Chondrocyte (in vitro differentiated cells): ENCODE data around the gene MYO16. TPM values are rescaled to one million over a fixed set of nuclear protein-coding genes. Genes with fewer than 3 reads are reported as not detected.

Experiments used
- DNase-seq: peaks from one replicate; pipeline ENCODE4 v3.0.0; 2021; ENCODE audit warnings: mixed read lengths, low spot score
- H3K27ac Mint-ChIP-seq: one replicate; pipeline ENCODE4 v1.8.0; 2021; ENCODE audit warnings: mild to moderate bottlenecking, moderate library complexity, mixed read lengths; ENCODE audit not compliant: unreplicated experiment
- H3K27me3 Mint-ChIP-seq: 2 replicates; pipeline ENCODE4 v1.8.0; 2021; ENCODE audit warnings: low read depth, mixed read lengths
- H3K36me3 Mint-ChIP-seq: 2 replicates; pipeline ENCODE4 v1.8.0; 2021; ENCODE audit warnings: low read depth, mixed read lengths
- H3K4me1 Mint-ChIP-seq: 2 replicates; pipeline ENCODE4 v1.8.0; 2021; ENCODE audit warnings: low read depth, mild to moderate bottlenecking, mixed read lengths
- H3K4me3 Mint-ChIP-seq: one replicate; pipeline ENCODE4 v1.8.0; 2021; ENCODE audit warnings: mild to moderate bottlenecking, moderate library complexity, mixed read lengths; ENCODE audit not compliant: unreplicated experiment
- H3K9me3 Mint-ChIP-seq: 2 replicates; pipeline ENCODE4 v1.8.0; 2021; ENCODE audit warnings: low read depth, mixed read lengths
- CTCF ChIP-seq: fragments of 200-600 bp; sonication (generic); IDR thresholded peaks from 2 replicates; pipeline ENCODE4 v1.5.0; 2021; ENCODE audit warnings: antibody characterized with exemption, mild to moderate bottlenecking, moderate library complexity
- total RNA-seq: library from RNA; stranded (reverse); gene quantifications from 3 replicates; pipeline ENCODE4 v1.2.1, GENCODE V29; 2021

The MYO16 gene
- total RNA-seq, 1 donor from 2014 or later: 0.12 TPM

GRCh38 chr13:108921238-108921637, 291.8 kb downstream of the MYO16 start:
- peaks cover 43% of the 10 kb centered on the region for H3K4me1 Mint-ChIP-seq
- no peak overlapping the region for H3K4me3 Mint-ChIP-seq
- H3K9me3 Mint-ChIP-seq: no peaks in the 10 kb centered on the region
- no peak for DNase-seq
- TF ChIP-seq CTCF: no peak
- no peak overlapping the region for H3K27ac Mint-ChIP-seq
- no peaks in the 10 kb centered on the region for H3K36me3 Mint-ChIP-seq
- no peaks in the 10 kb centered on the region for H3K27me3 Mint-ChIP-seq

- TF ChIP-seq CTCF: no peak
- Mint-ChIP-seq H3K36me3 (no peaks in the 10 kb centered on the region), H3K27me3 (no peaks in the 10 kb centered on the region), H3K9me3 (no peaks in the 10 kb centered on the region), H3K27ac (no peak overlapping the region), H3K4me3 (no peak overlapping the region), H3K4me1 (peaks cover 34% of the 10 kb centered on the region)
- DNase-seq: no peak
These were observed 292.7 kb downstream of the MYO16 start for GRCh38 chr13:108922108-108922507.

GRCh38 chr13:108923386-108924047, 294.1 kb downstream of the MYO16 start:
- H3K27ac Mint-ChIP-seq: no peak overlapping the region
- no peaks in the 10 kb centered on the region for H3K36me3 Mint-ChIP-seq
- H3K9me3 Mint-ChIP-seq: no peaks in the 10 kb centered on the region
- TF ChIP-seq CTCF: no peak
- H3K27me3 Mint-ChIP-seq: no peaks in the 10 kb centered on the region
- H3K4me3 Mint-ChIP-seq: no peak overlapping the region
- no peak for DNase-seq
- H3K4me1 Mint-ChIP-seq: peaks cover 23% of the 10 kb centered on the region

- Mint-ChIP-seq H3K27ac (peak overlapping the region; percentile 12), H3K27me3 (no peaks in the 10 kb centered on the region), H3K36me3 (no peaks in the 10 kb centered on the region), H3K4me1 (peaks cover 21% of the 10 kb centered on the region), H3K4me3 (no peak overlapping the region), H3K9me3 (no peaks in the 10 kb centered on the region)
- DNase-seq: no peak
- TF ChIP-seq CTCF: no peak
These were observed 294.7 kb downstream of the MYO16 start for GRCh38 chr13:108924134-108924533.

- Mint-ChIP-seq H3K27ac (no peak overlapping the region), H3K9me3 (no peaks in the 10 kb centered on the region), H3K4me1 (peaks cover 17% of the 10 kb centered on the region), H3K36me3 (no peaks in the 10 kb centered on the region), H3K27me3 (no peaks in the 10 kb centered on the region), H3K4me3 (no peak overlapping the region)
- DNase-seq: no peak
- TF ChIP-seq CTCF: no peak
These were observed 295.1 kb downstream of the MYO16 start for GRCh38 chr13:108924541-108924940.
